Measurements from ENCODE around the gene RSBN1. TPM values are rescaled to one million over a fixed set of nuclear protein-coding genes. Genes with fewer than 3 reads are reported as not detected.
"Not testable (repeated sequence)": the region's sequence is repeated elsewhere in the genome, so short reads cannot be mapped to it uniquely, and the experiment has no call there.

The RSBN1 gene
- total RNA-seq, 8 experiments from 2014 or later: 5.1 to 37.1 (median 22.4) TPM

DNA sequence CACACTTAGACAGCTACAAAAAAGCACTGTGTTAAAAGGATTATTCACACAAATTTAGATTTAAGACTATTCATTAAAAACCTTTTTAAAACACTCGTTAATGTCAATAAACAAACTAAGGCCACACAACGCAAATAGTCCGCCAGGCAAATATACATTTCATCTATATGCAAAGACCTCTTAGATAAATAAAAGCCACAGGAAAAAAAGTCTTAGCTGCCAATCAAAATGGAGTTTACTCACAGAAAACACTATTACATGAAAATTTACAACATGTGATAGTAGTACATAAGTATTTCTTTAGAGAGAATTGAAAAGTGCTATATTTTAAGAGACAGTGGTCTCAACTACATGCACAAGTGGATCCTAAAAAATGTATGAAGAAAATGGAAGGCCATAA, 50.3 kb downstream of the RSBN1 start:
- no peak overlapping the region for H3K27ac ChIP-seq
- 22 to 100% (median 83%) methylated on average over 1 to 3 of the region's 3 CpGs; no CpG with 5 or more reads in 1 of the 10 experiments for WGBS, 10 experiments
- in situ Hi-C loops (cut with MboI; ENCODE audit: low pct_unique_long_range_greater_than_20kb in 2 of 9, low sequenced_read_pairs in 9 of 9, unreplicated experiment in 9 of 9): no loop called here
- no peak overlapping the region for H3K4me3 ChIP-seq
- ATAC-seq (replicated peaks in 6 of 8): no peak
- peaks cover 9 to 27% of the 10 kb centered on the region in 2 donors for H3K4me1 ChIP-seq (replicated peaks in 1 of 2)

DNA sequence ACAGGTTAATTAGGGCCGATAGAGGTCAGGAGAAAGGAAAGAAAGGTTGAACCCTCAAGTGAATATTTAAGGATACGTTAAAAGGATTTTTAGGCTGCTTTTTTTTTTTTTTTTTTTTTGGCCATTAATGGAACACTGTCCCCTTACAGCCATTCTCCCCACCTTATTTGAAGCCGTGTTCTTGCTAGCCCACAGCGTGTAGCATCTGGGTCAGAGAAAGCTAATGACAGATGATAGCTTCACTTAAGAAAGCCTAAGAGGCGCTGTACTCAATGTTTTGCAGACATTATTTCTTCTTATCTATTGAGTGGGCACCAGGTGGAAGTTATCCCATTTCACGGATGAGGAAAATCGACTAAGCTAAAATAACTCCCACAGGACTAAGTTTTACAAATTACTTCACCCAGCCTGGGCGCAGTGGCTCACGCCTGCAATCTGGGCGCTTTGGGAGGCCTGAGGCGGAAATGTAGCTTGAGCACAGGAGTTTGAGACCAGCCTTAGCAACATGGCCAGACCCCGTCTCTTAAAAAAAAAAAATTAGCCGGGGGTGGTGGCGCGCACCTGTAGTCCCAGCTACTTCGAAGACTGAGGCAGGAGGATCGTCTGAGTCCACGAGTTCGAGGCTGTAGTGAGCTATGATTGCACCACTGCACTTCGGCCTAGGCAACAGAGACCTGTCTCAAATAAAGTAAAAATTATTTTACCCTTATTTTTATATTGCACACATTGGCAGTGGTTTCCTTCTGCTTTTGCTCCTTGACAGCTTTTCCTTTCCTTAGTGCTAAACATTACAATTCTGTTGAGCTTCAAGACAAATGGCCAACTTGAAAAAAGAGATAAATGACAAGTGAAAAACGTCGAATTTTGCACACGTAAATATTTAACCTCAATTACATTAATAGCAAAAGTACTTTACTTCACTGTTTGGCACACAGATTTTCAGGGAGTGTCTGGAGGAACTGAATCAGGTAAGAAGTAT, 51.9 kb downstream of the RSBN1 start:
- H3K4me1 ChIP-seq (replicated peaks in 1 of 2): peaks cover 12 to 35% of the 10 kb centered on the region in 2 donors
- no peak for ATAC-seq (replicated peaks in 6 of 8)
- in situ Hi-C loops (cut with MboI; ENCODE audit: low pct_unique_long_range_greater_than_20kb in 2 of 9, low sequenced_read_pairs in 9 of 9, unreplicated experiment in 9 of 9): no loop called here
- H3K4me3 ChIP-seq: peak overlapping the region; percentile 58 to 96 (median 74)
- WGBS, 10 experiments: 37 to 91% (median 68%) methylated on average over 4 to 20 of the region's 23 CpGs
- H3K27ac ChIP-seq: peak overlapping the region; percentile 89 to 92

DNA sequence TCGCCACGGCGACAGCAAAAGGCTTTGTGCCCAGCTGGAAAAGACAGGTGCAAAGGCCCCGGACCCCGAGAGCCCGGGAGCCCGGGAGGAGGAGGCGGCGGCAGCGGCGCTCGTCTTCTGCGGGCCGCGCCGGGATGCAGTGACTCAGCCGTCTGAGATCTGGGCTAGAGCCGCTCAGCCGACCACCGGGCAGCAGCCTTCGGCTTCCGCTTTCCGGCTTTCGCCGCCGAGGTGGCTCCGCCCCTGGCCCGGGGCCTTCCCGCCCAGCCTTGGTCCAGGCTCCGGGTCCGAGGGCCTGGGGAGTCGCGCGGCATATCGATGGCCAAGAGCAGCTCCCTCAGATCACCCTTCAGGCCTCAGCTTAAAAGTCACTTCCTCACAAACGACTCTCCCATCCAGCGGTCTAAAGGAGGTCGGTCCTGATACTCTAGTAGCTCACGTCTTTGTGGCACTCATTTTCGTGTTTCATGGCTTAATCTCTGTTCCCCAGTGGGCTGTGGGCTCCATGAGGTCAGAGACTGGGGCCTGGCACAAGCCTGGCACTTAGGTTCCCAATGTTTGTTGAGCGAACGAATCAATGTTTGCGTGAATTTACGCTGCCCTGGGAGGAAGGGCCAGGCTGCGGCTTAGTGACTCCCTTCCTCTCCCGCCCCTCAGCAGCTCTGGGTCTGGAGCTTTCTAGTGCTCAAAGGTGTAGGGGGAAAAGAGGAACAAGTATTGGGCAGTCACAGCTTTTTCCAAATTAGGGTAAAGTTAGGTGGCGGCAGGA, 52.8 kb downstream of the RSBN1 start, which contains the start of gene PHTF1:
Gene PHTF1 (minus strand): TSS at position 154 of the 769 bp plus-strand sequence. CDS start 783 bp downstream, outside the sequence.
- WGBS, 10 experiments: 0 to 29% (median 2%) methylated on average over 2 to 36 of the region's 47 CpGs; no CpG with 5 or more reads in 1 of the 10 experiments

DNA sequence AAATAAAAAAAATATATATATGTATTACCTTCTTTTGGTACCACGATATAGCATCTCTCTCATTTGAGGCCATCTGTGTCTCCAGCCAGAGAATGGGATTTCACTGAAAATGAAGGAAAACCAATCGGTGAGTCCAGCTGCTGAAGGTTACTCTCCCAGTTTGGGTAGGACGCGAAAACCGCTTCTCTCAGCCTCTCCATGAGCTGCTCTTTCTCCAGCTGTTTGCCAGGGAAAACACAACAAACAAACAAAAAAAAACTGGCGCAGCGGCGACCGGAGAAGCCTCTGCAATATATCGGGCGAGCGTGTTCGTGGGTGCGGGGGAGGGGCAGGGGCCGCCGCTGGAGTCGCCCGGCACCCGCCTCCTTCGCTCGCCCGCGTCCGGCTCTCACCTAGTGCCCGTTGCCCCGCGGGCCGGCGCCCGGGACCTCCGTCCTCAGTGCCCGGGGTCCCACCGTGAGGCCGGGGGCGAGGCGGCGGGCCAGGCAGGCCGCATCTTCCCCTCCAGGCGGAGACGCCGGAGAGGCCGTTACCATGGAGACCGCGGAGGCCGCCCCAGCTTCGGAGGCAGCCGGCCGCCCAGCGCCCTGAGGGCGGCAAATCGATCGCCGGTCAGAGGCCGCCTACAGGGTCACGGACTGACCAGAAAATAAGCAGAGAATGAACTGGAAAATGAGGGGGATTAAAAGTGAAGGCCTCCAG, 53.5 kb downstream of the RSBN1 start:
- Histone ChIP-seq H3K27ac (peak overlapping the region; percentile 89 to 92), H3K4me3 (peak overlapping the region; percentile 58 to 96 (median 74)), H3K4me1 (replicated peaks in 1 of 2) (peaks cover 12 to 26% of the 10 kb centered on the region in 2 donors)
- WGBS, 10 experiments: 0 to 2% (median 0%) methylated on average over 1 to 44 of the region's 55 CpGs; no CpG with 5 or more reads in 2 of the 10 experiments
- peak; percentile 76 to 86 (median 82) for ATAC-seq (replicated peaks in 6 of 8)
- in situ Hi-C loops (cut with MboI; ENCODE audit: low pct_unique_long_range_greater_than_20kb in 2 of 9, low sequenced_read_pairs in 9 of 9, unreplicated experiment in 9 of 9): no loop called here

More for the DNA sequence above, 52.8 kb downstream of the RSBN1 start, which contains the start of gene PHTF1:
- peak within 1 kb of the TSS; percentile 89 to 92 for H3K27ac ChIP-seq
- H3K4me3 ChIP-seq: peak within 1 kb of the TSS; percentile 58 to 96 (median 74)
- in situ Hi-C loops (cut with MboI; ENCODE audit: low pct_unique_long_range_greater_than_20kb in 2 of 9, low sequenced_read_pairs in 9 of 9, unreplicated experiment in 9 of 9): no loop called here
- peak; percentile 83 to 90 (median 88) for ATAC-seq (replicated peaks in 6 of 8)
- peaks cover 12 to 28% of the 10 kb centered on the region in 2 donors for H3K4me1 ChIP-seq (replicated peaks in 1 of 2)

DNA sequence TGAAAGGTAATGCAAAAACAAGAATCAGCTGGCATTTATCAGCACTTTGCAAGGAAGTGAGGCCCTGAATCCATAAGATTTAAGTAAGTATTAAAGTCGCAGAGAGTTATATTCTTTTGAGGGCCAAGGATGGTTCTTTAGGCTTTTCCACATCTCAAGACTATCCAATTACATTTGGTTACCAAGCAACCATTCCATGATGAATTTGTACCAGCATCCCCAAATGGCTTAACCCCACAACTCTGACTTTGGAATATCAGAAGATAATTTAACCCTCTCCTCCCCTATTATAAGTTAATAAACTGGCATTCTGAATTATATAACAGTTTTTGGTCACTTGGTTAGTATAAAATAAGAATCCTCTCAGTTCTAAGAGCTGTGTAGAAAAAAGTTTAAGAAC, 55.8 kb downstream of the RSBN1 start:
- no peak overlapping the region for H3K27ac ChIP-seq
- no peak for ATAC-seq (replicated peaks in 6 of 8)
- no peak overlapping the region for H3K4me3 ChIP-seq
- 78 to 100% (median 100%) methylated on average over 1 of the region's 1 CpG; no CpG with 5 or more reads in 3 of the 10 experiments for WGBS, 10 experiments
- H3K4me1 ChIP-seq (replicated peaks in 1 of 2): peaks cover 12 to 23% of the 10 kb centered on the region in 2 donors
- in situ Hi-C loops (cut with MboI; ENCODE audit: low pct_unique_long_range_greater_than_20kb in 2 of 9, low sequenced_read_pairs in 9 of 9, unreplicated experiment in 9 of 9): no loop called here

DNA sequence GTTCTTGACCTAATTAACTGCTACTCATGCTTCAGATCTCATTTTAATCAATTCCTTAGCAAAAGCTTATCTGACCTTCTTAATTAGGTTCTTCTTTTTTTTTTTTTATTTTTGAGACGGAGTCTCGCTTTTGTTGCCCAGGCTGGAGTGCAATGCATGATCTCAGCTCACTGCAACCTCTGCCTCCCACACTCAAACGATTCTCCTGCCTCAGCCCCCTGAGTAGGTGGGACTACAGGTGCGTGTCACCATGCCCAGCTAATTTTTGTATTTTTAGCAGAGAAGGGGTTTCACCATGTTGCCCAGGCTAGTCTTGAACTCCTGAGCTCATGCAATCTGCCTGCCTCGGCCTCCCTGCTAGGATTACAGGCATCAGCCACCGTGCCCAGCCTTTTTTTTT, 58.9 kb downstream of the RSBN1 start:
- ATAC-seq (replicated peaks in 6 of 8); H3K27ac ChIP-seq; H3K4me3 ChIP-seq; in situ Hi-C loops (cut with MboI; ENCODE audit: low pct_unique_long_range_greater_than_20kb in 2 of 9, low sequenced_read_pairs in 9 of 9, unreplicated experiment in 9 of 9): not testable (repeated sequence)
- 78 to 100% (median 95%) methylated on average over 1 to 6 of the region's 6 CpGs for WGBS, 10 experiments
- peaks cover 7 to 16% of the 10 kb centered on the region in 2 donors for H3K4me1 ChIP-seq (replicated peaks in 1 of 2)

DNA sequence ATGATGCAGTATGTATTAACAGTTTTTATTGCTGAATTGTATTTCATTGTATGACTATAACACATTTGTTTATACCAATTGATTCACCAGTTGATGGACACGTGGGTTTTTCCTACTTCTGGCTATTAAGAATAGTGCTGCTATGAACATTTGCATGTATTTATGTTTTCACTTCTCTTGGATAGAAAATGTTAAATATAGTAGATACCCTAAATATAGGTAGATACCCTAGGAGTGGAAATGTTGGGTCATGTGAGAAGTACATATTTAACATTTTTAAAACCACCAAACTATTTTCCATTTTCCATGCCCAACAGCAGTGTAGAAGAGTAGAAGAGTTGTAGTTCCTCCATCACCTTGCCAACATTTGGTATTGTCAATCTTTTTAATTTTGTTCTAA, 60.8 kb downstream of the RSBN1 start:
- in situ Hi-C loops (cut with MboI; ENCODE audit: low pct_unique_long_range_greater_than_20kb in 2 of 9, low sequenced_read_pairs in 9 of 9, unreplicated experiment in 9 of 9): no loop called here

DNA sequence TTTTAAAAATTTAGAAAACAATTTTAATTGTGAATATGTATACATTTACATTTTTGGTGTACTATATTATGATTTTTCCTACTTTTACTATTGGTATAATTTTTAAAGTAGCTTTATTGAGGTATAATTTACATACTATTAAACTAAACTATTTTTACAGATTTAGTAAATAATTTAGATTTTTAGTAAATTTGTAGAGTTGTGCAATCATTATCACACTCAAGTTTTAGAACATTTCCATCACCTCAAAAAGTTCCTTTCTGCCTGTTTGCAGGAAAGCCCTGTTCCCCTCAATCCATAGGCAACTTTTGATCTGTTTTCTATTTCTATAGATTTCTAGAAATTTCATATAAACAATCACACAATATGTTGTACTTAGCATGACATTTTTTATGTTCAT, 61.2 kb downstream of the RSBN1 start:
- Histone ChIP-seq H3K4me1 (replicated peaks in 1 of 2) (peaks cover 0 to 1% of the 10 kb centered on the region in 2 donors), H3K4me3 (no peak overlapping the region), H3K27ac (no peak overlapping the region)
- no peak for ATAC-seq (replicated peaks in 6 of 8)
- in situ Hi-C loops (cut with MboI; ENCODE audit: low pct_unique_long_range_greater_than_20kb in 2 of 9, low sequenced_read_pairs in 9 of 9, unreplicated experiment in 9 of 9): no loop called here

More for the DNA sequence above, 60.8 kb downstream of the RSBN1 start:
- 58 to 100% (median 100%) methylated on average over 1 of the region's 1 CpG; no CpG with 5 or more reads in 2 of the 10 experiments for WGBS, 10 experiments
- Histone ChIP-seq H3K27ac (no peak overlapping the region), H3K4me3 (no peak overlapping the region), H3K4me1 (replicated peaks in 1 of 2) (peaks cover 0 to 5% of the 10 kb centered on the region in 2 donors)
- ATAC-seq (replicated peaks in 6 of 8): no peak

DNA sequence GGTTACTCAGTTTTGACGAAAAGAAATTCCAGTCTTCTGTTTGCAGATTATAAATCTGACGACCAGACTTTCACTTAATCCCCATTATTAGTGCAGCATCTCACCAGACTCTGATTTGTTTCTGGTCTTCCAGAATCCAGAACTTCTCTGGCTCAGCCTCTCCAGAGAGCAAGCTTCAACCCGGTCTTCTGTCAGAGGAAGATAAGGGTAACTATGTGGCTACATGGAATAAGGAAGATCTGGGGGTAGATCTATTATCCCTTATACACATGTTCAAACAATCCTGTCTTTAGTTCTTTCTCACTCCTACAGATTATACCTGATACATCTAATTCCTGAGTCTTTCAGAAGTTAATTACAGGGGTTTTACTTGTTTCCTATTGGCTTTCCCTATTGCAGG, 62.9 kb downstream of the RSBN1 start:
- H3K27ac ChIP-seq: no peak overlapping the region
- H3K4me3 ChIP-seq: no peak overlapping the region
- in situ Hi-C loops (cut with MboI; ENCODE audit: low pct_unique_long_range_greater_than_20kb in 2 of 9, low sequenced_read_pairs in 9 of 9, unreplicated experiment in 9 of 9): no loop called here
- WGBS, 10 experiments: 79 to 100% (median 92%) methylated on average over 2 to 3 of the region's 3 CpGs; no CpG with 5 or more reads in 1 of the 10 experiments
- no peak for ATAC-seq (replicated peaks in 6 of 8)
- H3K4me1 ChIP-seq (replicated peaks in 1 of 2): no peaks in the 10 kb centered on the region

DNA sequence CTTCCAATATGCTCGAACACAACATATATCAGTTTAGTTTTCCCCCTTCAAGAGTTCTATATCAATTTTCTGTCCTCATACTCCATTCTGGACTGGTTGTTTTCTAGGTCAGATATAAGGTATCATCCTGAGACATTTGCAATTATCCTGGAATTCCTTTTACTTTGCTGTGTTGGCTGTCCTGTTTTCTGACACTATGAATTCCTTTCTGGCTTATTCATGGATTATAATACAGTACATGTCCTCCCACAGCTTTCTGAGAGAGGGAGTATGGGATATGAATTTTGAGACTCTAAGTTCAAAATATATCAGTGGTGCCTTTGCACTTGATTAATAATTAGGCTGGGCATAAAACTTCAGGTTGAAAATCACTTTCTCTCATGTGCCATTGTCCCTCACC, 64.9 kb downstream of the RSBN1 start:
- in situ Hi-C loops (cut with MboI; ENCODE audit: low pct_unique_long_range_greater_than_20kb in 2 of 9, low sequenced_read_pairs in 9 of 9, unreplicated experiment in 9 of 9): no loop called here
- ATAC-seq (replicated peaks in 6 of 8): peak in 2 of 8 experiments; percentile 39
- H3K4me3 ChIP-seq: no peak overlapping the region
- H3K4me1 ChIP-seq (replicated peaks in 1 of 2): no peaks in the 10 kb centered on the region
- 14 to 100% (median 88%) methylated on average over 1 of the region's 1 CpG; no CpG with 5 or more reads in 1 of the 10 experiments for WGBS, 10 experiments
- H3K27ac ChIP-seq: no peak overlapping the region

DNA sequence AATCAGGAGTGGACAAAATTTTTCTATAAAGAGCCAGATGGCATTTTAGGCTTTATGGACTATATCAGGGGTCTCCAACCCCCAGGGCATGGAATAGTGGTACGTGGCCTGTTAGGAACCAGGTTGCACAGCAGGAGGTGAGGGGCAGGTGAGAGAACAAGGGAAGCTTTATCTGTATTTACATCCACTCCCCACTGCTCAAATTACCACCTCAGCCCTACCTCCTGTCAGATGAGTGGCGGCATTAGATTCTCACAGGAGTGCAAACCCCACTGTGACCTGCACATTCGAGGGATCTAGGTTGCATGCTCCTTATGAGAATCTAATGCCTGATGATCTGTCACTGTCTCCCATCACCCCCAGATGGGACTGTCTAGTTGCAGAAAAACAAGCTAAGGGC, 66.9 kb downstream of the RSBN1 start:
- 83 to 100% (median 95%) methylated on average over 1 to 3 of the region's 3 CpGs; no CpG with 5 or more reads in 4 of the 10 experiments for WGBS, 10 experiments
- H3K4me1 ChIP-seq (replicated peaks in 1 of 2): no peaks in the 10 kb centered on the region
- ATAC-seq (replicated peaks in 6 of 8): no peak
- H3K4me3 ChIP-seq: no peak overlapping the region
- no peak overlapping the region for H3K27ac ChIP-seq
- in situ Hi-C loops (cut with MboI; ENCODE audit: low pct_unique_long_range_greater_than_20kb in 2 of 9, low sequenced_read_pairs in 9 of 9, unreplicated experiment in 9 of 9): no loop called here

DNA sequence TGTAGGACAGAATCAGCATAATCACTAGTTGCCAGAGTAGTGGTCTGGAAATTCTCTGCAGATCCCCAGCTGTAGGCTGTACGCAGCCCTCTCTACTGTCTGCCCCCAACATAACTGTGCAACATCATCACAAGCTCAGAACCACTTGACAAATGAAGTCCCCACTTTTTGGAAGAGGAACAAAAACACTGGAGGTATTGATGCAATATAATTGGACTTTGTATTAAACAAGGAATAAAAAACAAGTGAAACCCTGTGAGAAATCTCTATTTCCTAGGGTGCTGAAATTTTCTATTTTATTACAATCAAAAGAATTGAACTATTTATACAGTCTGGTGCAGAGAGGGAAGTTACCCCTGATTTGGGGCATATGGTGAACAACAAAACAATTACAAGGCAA, 68.2 kb downstream of the RSBN1 start:
- Histone ChIP-seq H3K4me1 (replicated peaks in 1 of 2) (no peaks in the 10 kb centered on the region), H3K4me3 (no peak overlapping the region), H3K27ac (no peak overlapping the region)
- WGBS, 10 experiments: 86 to 100% (median 95%) methylated on average over 1 of the region's 1 CpG; no CpG with 5 or more reads in 4 of the 10 experiments
- ATAC-seq (replicated peaks in 6 of 8): no peak
- in situ Hi-C loops (cut with MboI; ENCODE audit: low pct_unique_long_range_greater_than_20kb in 2 of 9, low sequenced_read_pairs in 9 of 9, unreplicated experiment in 9 of 9): no loop called here
